GM19025 (cell line): ENCODE measurements around the gene LYRM4.

ENCODE experiments used
- ATAC-seq: cut with Tn5 transposase; IDR thresholded peaks from one replicate; pipeline ENCODE4 v1.9.1; 2021; ENCODE audit warnings: mild to moderate bottlenecking, low read depth, moderate library complexity; ENCODE audit not compliant: unreplicated experiment

Gene LYRM4

GRCh38 chr6:5059036-5059896 is 201.5 kb downstream of the LYRM4 start:
- ATAC-seq: no peak
